NCI-H2196 (cell line): ENCODE results near the gene SLC35E1.

Experiments used
- DNase-seq: peaks from one replicate; lab custom pipeline; 2025; ENCODE audit not compliant: unreplicated experiment; lab: John Stamatoyannopoulos, UW

SLC35E1 gene

DNA sequence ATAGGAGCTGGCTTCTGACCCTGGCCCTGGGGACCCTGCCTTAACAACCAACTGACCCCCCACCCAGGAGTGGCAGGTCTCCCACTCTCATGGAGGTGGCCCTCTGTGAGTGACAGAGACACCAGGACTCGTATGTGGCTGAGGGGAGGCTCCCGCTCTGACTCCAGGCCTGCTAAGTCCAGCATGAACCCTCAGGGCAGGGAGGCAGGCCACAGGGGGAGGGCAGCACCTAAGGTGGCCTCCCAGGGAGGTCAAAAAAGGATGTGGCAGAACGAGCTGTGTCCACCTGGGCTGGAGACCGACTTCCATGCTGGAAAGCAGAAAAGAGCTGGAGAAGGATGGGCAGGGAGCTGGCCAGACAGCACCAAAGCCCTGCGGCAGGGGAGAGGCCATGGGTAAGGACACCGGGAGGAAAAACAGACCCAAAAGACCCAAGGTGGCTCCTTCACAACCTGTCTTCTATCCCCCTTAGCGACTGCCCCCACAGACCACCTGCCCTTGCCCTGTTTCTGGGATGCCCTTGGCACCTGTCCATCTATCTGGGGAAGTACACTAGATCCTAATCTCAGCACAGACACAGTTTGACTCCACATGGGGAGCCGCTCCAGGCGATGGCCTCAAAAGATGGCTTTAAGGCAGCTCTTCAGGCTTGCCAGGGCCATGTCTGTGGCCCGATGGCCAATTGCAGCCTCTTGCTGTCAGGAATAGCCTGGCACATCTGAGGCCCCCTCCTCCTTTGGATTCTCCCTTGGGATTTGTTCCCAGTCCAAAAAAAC is 10.5 kb upstream of the SLC35E1 start:
- DNase-seq, result no peak

DNA sequence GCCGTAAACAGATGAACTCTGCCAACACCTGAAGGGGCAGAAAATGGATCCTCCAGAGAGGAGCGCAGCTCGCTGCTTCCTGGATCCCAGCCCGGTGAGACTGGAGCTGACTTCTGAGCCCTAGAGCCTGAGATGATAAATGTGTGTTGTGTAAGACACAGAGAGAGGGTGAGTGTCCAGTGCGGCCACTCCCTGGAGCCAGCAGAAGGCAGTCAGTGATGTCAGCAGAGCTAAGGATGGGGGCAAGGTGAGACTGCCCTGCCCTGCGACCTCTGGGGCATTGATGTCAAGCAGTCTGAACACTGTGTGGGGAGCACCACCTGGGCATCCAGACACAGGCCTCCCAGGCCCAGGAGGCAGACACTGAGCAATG is 9.7 kb upstream of the SLC35E1 start:
- DNase-seq, result no peak

DNA sequence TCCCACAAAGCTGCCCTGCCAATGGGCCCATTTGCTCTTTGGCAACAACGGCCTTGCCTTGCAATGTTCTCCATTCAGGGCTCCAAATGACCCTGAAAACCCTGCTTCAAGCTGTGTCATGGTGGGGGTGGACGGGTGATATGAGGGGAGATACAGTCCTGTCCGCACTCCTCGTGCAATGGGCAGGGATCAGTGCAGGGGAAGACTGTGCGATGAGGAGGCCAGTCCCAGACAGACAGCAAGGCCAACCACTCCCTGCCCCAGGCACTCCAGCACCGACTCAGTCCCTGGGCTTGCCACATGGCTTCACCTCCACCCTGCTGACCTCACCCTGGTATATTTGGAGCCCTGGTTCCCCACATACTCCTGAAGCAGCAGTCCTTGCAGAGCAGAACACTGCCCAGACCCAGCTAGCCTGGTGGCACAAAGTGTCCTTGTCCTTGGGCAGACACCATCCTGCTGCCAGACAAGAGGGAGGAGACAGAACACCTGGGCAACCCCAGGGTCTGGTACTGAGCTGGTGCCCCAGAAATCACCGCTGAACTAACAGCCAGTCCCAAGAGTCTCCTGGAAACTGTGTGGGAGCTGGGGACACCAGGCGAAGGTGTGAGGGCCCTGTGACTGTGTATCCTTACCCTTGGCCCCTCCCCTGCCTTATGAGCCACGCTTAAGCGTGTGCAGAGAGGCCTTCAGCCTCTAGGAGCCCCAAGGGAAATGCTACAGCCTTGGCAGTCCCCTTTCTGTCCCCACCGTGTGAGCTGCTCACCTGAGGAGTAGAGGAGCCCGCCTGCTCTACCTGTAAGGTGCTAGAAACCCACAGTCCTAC is 9.1 kb upstream of the SLC35E1 start:
- DNase-seq, result no peak

DNA sequence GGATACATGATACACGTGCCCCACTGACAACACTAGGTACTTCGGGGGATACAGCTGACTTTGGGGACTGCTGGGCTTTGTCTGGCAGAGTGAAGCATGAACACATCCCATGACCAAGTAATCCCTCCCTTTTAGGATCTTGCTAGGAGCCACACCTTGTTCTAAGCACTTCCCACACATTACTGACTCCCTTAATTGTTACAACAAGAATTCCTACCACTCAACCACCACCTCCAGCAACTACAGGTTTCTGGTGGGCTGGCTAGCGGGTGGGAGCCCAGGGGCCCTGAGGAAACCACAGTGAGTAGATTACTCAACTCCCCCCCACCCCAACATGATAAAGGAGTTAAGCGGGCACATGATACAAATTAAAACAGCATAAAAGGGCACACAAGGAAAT is 7.2 kb upstream of the SLC35E1 start:
- DNase-seq, result no peak

DNA sequence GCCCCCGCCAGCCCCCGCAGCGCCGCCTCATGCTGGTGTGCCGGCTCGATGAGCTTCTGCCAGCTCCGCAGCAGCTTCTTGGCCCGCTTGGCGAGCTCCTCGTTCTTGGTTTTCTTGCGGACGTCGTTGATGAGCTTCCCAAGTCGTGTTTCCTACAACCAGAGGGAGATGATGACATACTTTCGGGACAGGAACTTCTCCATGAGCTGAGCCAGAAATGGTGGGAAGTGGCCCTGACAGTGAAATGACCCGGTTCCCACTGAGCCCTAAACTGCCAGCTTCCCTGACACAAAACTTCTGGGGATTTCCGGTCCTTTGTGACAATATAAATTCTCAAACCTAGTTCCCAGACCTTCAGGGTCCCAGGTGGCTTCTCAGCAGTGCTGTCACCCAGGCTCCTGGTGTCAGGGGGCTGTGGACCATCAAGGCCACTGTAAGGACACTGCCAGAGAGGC is 5.3 kb upstream of the SLC35E1 start:
- no peak for DNase-seq

DNA sequence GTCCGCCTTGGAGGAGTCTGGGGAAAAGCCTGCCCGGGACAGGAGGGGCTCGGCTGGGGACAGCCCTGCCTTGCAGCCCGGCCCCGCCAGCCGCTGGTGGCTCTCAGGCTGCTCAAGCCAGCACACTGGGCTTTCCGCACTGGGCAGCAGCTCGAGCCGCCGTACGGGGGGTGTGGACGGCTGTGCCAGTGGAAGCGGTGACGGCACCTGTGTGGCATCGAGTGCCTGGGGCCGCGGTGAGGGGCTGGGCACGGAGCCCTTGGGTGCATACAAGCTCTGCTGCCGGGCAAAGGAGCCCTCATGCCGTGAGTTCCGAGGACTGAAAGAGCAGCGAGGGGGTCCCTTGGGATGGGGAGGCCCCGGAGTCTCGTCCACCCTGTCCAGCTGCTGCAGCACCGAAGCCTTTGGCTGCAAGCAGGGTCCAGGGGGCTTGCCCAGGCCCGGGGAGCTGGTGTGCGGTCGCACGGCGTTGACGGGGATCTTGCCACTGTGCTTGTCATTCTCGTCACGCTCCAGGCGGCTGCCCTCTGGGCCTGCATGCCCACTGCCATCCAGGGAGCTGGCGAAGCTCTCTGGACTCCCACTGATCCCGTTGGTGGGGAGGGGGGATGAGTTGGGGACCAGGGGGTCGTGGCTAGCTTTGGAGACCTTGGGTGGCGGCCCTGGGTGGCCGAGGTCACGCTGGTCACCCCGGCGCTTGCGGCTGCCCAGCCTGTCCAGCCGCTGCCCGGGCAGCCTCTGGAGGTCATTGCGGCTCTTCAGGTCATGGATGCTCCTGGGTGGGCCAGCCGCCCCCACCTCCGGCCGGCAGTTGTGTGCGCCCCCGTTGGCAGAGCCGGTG is 4.7 kb upstream of the SLC35E1 start:
- no peak for DNase-seq

DNA sequence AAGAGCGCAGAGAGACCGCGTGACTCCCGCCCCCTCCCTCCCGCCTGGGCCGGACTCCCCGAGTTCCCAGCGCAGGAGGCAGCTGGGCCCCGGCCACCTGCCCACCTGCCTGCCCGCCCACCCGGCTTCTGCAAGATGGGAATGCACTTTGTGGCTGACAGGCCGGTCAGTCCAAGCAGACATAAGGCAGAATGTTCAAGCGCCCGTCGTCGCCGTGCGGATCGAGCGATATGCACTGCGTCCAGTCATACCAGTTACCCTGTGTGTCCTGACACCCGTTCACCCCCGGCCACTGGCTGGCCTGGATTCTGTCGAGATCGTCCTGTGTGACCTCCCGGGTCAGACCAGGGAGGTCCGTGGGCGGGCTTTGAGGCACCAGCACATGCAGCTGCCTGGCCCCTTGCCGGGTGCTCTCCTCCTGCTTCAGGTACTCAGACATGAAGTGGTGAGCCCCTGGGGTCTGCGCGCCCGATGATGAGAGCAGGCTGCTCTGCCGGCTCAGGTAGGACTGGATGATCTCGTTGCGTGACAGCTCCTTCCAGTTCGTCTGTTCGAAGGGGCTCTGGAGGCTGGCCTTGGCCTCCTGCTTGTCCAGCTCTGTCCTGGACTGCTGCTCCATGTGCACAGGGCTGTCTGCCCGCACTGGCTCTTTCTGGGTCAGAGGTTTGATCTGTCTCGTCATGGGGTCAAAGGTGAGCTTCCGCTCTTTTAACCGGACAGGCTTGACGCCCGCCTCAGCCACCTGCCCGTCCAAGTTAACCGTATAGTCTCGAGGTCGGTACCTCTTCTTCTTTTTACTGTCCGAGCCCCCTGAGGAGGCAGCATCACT is 3.9 kb upstream of the SLC35E1 start:
- no peak for DNase-seq

DNA sequence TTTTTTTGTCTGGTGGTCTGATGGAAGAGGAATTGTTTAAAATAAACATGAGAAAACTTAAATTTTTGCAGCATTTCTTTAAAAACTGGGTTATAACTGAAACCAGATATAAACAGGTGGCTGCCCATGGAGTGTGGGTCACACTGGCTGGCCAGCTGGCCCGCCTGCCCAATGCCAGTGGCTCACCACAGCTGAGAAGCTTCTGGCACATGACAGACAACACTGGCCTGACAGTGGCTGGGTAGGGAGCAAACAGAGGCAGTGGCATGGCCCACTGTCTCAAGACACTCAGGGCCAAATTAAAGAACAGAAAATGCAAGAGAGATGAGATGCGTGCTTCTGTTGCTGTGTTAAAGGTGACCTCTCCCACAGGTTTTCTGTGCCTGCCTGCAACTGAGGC is 3.1 kb upstream of the SLC35E1 start:
- DNase-seq, result no peak

DNA sequence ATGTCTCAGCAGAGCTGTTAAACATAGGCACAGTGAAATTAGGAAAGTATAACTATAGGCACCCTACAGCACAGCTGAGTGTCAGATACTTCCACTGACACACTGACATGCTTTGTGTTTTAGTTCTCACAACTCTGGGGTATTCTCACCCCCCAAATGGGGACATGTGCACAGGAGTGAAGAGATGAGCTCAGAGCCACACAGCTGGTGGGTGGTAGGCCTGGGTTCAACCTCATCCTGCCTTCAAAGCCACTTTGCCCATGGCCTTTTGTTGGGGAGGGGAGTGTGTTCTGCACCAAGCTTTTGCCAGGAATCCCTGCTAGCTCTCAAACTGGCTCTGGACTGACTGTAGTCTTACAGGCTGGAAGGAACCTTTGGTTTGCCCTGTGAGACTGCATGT is 1.7 kb upstream of the SLC35E1 start:
- no peak for DNase-seq

DNA sequence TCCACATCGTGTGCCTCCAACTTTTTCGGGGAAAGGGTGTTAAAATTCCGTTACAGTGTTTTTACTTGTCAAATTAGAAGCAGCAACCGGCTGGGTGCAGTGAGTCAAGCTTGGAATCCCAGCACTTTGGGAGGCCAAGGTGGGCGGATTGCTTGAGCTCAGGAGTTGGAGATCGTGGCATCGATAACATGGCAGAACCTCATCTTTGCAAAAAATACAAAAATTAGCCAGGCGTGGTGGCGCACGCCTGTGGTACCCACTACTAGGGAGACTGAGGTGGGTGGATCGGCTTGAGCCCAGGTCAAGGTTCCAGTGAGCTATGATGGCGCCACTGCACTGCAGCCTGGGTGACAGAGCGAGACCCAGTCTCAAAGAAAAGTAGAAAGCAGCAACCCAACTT is 1.1 kb upstream of the SLC35E1 start:
- no peak for DNase-seq

DNA sequence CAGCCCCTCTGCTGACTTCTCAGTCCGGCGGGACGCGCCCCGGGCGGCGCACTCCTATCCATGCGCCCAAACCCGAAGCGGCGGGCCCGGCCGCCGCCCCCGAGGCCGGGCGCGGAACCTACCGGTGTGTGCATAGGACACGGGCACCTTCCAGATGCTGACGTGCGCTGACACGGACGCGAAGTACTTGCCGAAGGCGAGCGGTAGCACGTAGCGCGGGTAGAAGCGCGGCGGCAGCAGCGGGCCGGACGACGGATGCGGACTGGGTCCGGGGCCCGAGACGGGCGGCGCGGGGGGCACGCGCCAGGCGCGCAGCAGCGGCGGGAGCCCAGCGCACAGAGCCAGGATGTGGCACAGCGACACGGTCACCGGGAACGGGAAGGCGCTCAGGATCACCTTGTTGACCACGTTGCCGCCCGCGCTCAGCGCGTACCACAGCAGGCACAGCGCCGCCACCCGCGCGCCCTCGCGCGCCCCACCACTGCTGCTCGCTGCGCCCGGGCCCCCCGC is 338 bp downstream of the SLC35E1 start:
- DNase-seq, result no peak

DNA sequence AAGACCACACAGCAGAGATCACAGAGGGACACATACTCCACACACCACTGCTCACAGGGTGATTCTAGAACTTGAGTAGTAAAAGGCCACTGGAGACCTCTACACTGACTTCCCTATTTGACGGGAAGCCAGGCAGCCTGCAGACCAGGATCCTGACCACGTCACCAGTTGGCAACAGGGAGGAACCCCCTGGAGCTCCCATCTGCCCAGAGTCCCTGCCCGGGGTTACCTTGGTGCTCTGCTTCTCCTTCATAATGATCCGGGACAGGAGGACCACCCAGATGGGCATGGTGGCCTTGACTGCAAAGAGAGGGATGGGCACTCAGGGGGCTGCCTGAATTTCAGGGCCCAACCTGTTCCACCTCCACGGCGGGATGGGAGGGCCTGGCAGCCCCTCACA is 932 bp downstream of the SLC35E1 start:
- no peak for DNase-seq

DNA sequence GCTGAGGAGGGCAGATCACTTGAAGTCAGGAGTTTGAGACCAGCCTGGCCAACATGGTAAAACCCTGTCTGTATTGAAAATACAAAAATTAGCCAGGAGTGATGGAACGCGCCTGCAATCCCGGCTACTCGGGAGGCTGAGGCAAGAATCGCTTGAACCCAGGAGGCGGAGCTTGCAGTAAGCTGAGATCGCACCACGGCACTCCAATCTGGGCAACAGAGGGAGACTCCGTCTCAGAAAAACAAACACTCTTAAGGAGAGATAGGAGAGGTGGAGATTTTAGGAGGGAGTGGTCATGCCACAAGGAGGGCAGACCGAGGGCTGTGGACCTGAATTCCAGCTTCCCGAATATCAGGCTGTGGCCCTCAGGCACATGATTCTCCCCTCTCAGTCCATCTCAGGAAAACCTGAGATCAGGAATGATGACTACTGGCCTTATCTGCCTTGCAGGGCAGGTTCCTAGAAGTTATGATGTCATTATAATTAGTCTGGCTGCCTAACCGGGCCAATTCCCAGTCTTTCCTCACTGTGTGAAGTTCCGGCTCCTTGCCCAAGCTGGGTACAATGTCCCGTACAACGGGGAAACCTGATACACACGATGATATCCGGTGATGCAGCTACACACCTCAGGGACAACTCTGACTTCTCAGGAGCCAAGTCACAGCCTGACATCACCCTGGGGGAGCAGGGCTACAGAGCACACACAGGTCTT is 2.5 kb downstream of the SLC35E1 start:
- no peak for DNase-seq

DNA sequence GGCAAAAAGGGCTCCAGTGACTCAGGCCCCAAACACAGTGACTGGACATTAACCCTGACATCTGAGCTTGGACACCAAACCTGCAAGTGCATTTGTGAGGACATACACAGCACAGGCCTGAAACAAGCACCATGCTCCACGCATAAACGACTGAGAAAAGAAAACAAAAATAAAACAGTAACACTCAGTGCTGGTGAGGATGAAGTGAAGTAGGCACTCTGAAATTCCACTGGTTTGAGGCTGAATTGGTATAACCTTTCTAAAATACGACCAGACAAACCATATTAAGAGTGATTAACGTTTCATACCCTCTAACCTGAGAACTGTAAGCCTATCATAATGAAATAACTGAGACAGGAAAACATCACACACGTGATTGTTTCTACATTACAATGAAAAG is 5.5 kb downstream of the SLC35E1 start:
- no peak for DNase-seq

DNA sequence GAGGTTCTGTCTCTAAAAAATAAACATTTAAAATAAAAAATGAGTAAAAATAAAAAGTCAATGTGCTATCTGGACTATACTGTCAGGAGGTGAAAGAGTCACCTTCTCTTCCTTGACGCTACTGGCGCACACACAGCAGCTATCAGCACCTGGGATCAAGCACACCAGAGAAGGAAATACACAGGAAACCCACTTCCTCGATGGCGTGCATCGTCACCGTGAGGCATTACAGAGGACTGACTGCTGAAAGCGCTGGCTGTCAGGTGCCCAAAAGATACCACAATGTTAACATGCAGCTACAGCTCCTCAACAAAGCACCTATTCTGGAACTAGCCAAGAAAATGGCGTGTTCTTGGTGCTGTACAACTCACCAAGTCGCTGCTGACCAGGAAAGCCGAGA is 6.1 kb downstream of the SLC35E1 start:
- DNase-seq, result no peak

DNA sequence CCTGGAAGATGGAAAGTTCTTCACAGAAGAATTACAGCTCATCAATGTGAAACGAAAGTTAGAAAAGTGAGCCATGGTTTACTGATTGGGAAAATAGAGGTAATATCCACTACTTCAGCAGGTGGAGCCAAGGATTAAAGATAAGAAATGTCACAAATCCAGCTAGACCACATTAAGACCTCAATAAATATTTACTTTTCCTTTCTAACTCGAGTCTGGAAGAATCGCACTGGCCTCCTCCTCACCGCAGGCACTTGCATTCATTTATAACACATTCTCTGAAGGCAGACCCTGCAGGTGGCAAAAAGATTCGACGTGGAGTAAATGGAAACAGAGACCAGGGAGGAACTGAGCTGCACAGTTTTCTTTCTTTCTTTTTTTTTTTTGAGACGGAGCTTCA is 7.4 kb downstream of the SLC35E1 start:
- DNase-seq, result no peak

DNA sequence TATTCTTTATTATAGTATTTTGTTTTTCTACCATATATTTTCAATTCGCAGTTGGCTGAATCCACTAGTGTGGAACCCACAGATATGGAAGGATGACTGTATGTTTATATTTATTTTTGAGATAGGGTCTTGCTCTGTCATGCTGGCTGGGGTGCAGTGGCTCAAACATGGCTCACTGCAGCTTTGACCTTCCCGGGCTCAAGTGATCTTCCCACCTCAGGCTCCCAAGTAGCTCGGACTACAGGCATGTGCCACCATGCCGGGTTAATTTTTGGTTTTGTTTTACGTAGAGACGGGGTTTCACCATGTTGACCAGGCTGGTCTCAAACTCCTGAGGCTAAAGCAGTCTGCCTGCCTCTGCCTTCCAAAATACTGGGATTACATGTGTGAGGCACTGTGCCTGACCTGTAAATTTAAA is 9.6 kb downstream of the SLC35E1 start:
- DNase-seq, result no peak

DNA sequence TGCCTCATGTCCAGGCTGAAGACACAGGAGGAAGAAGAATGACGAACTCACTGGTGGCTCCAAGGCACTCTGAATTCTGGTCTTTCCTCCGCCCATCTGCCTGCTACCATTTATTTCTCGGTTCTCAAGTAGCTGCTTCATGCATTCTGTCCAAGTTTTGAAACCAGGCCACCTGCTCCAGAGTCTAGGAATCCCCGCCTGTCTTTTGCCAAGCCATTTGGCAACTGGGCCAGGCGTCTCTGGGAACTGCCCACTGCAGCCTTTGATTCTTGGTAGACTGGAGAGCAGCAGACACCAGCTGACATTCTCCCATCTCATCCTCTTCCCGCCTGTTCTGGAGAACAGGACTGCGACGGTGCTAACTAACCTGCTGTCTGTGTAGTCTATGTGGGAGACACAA is 10.8 kb downstream of the SLC35E1 start:
- DNase-seq, result peak; percentile 36

DNA sequence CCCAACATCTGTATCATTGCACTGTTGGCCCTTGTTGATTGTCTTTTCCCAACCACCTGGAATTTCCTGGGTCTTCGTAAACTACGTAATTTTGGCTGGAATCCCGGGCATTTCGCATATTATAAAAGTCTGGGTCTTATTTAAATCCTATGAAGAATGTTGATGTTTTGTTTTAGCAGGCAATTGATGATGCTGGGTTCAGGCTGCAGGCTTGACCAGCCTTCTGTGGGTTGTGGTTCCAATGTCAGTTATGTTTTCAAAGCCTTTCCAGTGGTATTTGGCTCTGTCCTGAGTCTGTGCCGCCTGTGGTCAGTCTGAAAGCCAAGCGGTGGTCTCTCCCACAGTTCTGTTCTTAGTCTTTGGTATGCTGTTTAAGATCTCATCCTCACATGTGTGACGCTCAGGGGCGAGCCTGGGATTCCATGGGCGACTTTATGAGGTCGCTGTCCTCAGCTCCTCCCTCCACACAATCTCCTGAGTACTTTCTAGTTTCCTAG is 12.4 kb downstream of the SLC35E1 start:
- no peak for DNase-seq

DNA sequence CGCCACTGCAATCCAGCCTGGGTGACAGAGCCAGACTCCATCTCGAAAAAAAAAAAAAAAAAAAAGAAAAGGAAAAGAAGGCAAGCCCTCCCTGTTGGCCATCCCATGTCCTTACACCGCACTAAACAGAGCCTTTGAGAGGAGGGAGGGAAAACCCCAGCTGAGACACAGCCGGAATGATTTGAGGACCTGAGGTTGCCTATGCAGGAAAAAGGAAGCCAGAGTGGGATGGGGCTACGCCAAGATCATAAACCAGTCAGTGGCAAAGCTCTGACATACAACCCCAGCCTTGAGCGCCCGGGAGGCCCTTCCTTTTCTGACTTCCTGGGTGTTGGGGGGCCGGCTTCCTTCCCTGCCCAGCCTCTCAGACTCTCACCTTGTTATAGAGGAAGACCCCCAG is 17.4 kb downstream of the SLC35E1 start:
- DNase-seq, result no peak
